Measurements from ENCODE around the gene HSCB.
"Not testable (repeated sequence)": the region's sequence is repeated elsewhere in the genome, so short reads cannot be mapped to it uniquely, and the experiment has no call there.

Gene HSCB, protein sequence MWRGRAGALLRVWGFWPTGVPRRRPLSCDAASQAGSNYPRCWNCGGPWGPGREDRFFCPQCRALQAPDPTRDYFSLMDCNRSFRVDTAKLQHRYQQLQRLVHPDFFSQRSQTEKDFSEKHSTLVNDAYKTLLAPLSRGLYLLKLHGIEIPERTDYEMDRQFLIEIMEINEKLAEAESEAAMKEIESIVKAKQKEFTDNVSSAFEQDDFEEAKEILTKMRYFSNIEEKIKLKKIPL

DNA sequence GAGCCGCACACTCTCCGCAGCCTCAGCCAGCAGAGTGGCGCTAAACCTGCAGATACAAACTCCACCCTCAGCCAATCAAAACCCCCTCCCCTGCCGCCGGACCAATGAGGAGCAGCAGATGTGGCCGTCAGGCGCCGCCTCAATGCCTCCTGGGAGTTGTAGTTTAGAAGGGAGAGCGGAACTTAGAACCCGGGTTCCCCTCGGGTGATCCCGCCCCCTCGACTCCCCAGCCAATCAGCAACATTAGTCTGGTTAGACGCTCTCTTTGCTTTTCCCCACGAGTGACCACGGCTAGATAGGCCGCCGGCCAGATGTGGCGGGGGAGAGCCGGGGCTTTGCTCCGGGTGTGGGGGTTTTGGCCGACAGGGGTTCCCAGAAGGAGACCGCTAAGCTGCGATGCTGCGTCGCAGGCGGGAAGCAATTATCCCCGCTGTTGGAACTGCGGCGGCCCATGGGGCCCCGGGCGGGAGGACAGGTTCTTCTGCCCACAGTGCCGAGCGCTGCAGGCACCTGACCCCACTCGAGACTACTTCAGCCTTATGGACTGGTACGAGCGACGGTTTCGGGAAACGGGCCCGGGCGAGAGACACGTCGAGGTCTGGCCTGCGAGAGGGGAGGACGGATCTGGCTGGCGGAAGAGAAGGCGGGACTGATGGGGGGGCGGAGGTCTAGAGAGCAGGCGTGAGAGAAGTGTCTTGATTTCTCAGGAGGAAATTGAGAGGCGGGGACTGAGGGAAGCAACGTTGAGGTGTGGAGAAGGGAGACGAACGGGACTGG is at the start of gene HSCB, which contains the start of gene CHEK2:
Gene HSCB (plus strand): TSS at position 255 of the 777 bp plus-strand sequence. CDS start 57 bp downstream, at position 312.
Gene CHEK2 (minus strand): TSS at position 36 of the 777 bp plus-strand sequence. CDS start 7,099 bp downstream, outside the sequence.
- peak; percentile 96 for DNase-seq

DNA sequence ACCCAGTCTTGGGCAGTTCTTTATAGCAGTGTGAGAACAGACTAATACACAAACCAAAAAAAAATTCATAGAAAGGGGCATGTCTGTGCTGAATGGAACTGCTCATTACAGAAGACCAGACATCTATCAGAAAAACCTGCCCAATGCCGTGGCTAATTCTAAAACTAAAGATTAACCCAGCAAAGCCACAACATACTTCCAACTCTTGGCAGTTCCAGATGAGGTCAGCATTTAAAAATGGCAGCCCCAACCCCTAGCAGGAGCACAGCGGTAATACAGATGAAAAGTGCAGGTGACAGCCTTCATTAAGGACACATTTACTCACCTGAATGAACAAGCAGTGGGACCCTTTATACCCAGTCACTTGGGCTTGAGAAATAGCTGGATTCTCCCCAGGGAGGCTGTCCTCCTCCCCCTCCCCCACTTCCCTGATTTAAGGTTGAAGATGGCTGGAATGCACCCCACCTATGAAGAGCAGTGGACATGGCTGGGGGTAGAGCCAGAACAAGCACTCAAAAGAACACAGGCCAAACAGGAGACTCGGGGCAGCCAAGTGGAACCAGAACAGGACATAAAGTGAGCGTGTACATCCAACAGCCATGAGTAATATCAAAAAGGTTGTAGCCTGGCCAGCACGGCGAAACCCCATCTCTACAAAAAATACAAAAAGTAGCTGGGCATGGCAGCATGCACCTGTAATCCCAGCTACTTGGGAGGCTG is 48.6 kb upstream of the HSCB start:
- DNase-seq, result not testable (repeated sequence)

DNA sequence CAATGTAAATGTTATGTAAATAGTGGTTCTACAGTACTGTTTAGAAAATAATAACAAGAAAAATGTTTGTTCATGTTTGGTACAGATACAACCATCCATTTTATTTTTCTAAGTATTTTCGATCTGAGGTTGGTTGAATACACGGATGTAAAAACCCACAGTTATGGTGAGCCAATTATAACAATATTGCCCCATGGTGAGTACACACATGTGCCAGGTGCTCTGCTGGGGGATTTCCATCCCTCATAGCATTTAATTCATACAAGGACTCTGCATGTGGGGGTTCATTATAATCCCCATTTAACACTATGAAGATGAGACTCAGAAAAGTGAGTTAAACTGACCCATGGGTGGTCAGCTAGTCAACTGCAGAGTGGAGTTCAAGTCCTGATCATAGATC is 38.9 kb upstream of the HSCB start:
- DNase-seq, result no peak

DNA sequence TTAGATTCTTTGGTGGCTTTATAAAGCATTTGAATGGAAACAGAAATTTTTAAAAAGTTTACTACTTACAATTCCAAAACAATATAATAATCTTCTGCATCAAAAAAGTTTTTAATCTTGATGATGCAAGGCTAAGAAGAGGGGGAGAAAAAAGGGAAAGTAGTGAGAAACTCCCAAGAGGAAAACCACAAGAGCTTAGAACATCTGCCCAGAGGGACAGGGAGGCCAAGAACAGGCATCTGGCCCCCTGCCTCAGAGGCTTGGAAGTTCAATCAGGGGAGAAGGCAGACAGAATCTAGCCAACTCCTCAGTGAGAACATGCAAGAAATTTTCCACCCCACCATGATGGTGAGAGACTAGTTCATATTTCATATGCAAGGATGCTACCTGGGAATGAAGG is 38.4 kb upstream of the HSCB start:
- no peak for DNase-seq

DNA sequence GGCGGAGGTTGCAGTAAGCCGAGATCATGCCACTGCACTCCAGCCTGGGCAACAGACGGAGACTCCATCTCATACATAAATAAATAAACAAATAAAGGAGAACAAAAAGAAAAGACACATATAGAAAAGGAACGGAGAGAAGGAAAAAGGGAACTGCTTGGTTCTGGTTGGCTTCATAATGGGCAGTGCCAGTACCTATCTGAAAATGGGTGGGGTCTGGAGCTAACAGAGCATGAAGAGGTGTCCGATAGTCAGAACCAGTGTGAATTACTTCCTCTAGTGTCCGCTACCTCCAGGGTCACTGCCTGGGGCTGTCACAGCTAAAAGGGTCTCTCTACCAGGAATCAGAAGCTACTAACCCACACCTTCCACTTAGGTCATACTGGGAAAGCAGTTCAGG is 35.0 kb upstream of the HSCB start:
- DNase-seq, result no peak

DNA sequence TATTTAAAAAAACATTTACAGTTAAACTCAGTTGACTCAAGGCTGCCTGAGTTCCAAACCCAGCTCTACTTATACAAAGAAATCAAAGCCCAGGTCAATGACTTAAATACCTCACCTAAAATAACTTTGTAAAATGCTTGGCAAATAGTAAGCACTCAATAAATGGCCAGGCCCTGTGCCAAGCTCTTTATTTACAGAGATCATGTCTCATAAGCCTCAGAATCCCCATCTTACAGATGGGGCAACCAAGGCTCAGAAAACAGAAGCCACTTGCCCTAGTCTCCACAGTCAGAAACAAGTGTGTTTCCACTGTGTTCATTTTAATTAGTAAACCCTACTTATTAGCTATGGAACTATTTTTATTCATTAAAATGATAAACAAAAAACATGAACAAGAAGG is 31.7 kb upstream of the HSCB start:
- DNase-seq, result no peak

DNA sequence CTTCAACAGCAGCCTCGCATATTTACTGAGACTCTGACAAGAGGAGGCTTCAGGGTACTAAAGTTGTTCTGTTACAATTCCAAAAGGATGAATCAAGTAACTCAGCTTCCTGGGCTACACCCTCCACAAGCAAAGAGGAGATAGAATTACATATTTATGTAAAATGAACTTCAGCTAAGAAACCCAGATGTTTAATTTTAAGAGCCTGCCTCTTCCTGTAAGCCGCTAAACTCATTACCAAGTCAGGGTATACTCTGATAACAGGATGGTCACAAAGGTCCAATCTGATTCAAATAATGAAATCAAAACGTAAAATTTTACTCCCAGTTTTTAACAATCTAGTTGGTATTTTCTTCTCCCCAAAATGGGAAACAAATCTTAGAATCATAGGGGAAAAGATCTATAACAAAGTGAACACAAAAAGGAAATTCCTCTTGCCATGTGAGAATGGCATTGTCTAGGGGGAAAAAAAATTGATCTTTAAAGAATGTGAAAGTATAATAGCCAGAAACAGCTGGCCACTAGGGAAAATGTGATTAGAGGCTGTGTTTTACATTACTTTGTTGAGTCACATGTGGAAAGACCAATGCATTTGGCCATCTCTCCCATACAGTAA is 31.2 kb upstream of the HSCB start:
- no peak for DNase-seq

DNA sequence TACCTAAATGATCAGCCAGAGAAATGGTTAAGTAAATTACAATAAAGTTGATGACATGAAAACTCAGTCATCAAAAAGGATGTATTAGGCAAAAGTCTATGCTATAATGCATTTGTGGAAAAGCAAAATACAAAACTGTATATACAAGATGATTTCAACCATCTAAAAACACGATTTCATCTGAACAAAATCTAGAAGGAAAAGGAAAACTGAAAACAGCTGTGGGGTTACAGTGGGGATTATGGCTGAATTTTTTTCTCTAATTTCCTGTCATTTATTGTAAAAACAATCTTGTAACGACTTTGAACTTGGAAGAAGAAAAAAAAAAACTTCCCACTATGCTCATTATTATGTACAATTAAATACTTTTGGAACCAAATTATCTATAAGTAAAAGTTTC is 30.5 kb upstream of the HSCB start:
- DNase-seq, result no peak

DNA sequence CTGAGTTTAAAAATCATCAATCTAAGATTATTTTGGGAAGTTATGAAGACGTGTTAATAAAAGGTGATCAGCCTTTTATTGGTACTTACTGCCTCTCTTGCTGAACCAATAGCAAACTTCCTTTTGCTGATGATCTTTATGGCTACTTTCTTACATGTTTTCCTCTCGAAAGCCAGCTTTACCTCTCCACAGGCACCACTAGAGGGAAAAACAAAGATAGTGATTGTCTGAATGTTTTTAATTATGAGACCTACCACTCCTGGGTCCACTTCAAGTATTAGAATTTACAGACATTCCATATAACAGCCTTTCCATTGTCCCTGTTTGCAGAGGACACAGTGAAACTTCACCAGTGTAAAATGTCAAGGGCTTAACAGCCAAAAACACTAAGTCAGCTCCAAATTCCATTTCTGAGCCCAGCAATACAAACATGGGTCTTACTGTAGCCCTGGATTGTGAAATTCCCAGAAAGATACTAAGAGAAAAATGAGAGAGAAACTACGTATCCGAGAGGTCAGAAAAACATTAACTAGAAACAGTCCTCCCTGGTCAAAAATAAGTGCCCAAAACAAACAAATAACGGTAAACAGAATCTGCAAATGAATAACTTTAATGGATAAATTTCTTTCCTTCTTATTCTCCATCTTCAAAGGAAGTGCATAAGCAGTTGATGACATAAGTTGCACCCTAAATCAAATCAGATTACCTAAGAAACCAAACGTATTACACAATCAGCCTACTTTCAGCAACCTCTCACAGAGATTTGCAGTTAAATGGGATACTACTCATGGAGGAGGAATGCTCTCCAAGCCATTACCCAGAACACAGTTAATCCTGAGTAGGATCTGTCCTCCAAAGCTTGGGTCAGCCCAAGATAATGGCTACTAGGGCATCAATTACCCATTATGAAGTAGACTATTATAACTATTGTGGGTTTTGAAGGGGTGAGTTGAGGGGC is 29.7 kb upstream of the HSCB start:
- no peak for DNase-seq

DNA sequence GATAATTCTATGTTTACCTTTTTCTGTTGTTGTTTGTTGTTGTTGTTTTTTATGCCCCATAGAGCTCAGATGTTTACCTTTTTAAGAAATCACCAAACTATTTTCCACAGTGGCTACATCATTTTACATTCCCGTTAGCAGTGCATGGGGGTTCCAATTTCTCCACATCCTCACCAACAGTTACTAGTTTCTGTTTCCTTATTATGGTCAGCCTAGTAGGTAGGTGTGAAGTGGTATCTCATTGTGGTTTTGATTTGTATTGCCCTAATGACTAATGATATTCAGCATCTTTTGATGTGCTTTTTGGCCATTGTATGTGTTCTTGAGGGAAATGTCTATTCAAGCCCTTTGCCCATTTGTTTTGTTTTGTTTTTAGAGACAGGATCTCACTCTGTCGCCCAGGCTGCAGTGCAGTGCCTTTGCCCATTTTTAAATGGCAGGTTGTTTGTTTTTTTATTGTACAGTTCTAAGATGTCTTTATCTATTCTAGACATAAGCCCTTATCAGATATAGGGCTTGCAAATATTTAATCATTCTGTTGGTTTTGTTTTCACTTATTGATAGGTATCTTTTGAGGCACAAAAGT is 27.7 kb upstream of the HSCB start:
- DNase-seq, result no peak

DNA sequence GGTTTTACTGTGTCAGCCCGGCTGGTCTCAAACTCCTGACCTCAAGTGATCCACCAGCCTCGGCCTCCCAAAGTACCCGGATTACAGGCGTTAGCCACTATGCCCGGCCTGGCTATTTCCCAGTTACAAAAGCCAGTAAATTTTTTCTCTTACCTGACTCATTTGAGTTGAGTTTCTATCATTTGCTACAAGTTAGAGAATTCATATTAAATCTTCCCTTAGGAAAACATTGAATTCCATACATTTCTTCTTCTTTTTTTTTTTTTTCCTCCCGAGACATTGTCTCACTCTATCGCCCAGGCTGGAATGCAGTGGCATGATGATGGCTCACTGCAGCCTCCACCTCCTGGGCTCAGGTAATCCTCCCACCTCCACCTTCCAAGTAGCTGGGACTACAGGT is 26.2 kb upstream of the HSCB start:
- DNase-seq, result no peak

DNA sequence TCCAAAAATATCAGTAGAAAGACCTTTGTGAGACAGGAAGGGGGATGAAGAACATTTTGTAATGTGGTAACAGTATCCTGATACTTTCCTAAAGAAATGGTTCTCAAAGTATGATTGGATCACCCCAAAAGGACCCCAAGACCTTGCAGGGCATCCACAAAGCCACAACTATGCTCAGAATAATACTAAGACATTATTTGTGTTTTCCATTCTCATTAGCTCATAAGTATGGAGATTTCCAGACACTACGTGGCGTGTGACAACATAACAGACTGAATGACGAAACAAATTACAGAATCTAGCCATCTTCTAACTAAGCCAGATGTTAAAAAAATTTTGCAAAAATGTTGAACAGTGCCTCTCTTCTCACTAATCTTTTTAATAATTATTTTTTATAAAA is 25.2 kb upstream of the HSCB start:
- no peak for DNase-seq

DNA sequence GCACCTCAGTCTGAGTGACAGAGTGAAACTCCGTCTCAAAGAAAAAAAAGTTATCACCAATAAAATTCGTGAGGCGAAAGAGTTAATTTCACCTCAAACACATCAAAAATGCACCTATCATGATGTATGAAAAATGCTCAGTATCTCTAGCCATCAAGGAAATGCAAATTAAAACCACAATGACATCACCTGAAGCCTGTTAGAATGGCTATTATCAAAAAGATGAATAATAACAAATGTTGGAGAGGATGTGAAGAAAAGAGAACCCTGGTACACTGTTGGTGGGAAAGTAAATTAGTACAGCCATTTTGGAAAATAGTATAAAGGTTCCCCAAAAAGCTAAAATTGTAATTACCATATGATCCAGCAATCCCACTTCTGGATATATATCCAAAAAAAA is 23.8 kb upstream of the HSCB start:
- DNase-seq, result no peak

DNA sequence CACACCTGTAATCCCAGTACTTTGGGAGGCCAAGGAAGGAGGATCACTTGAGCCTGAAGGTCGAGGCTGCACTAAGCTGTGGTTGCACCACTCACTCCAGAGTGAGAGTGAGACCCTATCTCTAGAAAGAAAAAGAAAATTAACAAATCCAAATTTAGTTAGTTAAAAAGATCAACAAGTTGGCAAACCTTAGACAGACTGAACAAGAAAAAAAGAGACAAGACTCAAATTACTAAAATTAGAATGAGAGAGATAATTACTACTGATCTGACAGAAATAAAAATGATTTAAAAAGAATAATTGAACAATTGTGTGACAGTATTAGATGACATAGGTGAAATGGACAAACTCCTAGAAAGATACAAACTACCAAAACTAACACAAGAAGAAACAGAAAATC is 13.8 kb upstream of the HSCB start:
- no peak for DNase-seq

DNA sequence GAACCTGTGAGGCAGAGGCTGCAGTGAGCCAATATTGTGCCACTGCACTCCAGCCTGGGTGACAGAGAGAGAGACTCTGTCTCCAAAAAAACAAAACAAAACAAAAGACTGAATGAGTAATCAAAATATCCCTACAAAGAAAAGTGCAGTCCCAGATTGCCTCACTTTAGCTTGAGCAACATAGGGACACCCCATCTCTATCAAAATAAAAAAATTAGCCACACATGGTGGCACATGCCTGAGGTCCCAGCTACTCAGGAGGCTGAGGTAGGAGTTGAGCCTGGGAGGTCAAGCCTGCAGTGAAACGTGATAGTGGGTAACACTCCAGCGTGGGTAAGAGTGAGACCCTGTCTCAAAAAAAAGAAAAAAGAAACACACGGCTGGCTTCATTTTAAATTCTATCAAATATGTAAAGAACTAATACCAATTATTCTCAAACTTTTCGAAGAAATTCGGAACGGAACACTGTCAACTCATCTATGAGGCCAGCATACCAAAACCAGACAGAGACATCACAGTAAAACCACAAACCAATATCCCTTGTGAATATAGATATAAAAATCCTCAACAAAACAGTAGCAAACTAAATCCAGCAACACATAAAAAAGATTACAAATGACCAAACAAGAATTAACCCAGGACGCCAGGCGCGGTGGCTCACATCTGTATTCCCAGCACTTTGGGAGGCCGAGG is 13.1 kb upstream of the HSCB start:
- DNase-seq, result no peak

DNA sequence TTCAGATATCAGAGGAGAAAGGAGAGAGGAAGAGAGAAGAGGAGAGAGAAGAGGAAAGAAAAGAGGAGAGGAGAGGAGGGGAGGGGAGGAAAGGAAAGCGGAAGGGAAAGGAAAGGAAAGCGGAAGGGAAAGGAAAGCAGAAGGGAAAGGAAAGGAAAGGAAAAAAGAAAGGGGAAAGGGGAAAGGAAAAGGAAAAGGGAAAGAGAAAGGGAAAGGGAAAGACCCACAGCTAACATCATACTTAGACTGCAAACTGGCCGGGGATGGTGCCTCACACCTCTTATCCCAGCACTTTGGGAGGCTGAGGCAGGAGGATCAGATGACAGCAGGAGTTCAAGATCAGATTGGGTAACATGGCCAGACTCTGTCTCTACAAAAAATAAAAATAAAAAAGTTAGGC is 11.7 kb upstream of the HSCB start:
- DNase-seq, result no peak

DNA sequence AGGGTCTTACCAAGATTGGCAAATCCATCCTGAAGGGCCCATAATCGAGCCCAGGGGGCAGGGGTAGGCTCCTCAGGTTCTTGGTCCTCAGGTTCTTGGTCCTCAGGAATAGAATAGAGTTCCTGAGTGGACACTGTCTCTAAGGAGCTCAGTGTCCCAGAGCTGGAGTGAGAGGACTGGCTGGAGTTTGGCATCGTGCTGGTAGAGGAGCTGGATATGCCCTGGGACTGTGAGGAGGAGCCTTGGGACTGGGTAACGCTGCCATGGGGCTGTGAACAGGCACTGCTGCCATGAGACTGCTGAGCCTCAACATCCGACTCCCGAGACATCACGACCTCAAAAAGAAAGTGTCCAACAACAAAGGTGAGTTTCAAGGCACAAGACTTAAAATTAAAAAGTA is 7.4 kb upstream of the HSCB start:
- no peak for DNase-seq

DNA sequence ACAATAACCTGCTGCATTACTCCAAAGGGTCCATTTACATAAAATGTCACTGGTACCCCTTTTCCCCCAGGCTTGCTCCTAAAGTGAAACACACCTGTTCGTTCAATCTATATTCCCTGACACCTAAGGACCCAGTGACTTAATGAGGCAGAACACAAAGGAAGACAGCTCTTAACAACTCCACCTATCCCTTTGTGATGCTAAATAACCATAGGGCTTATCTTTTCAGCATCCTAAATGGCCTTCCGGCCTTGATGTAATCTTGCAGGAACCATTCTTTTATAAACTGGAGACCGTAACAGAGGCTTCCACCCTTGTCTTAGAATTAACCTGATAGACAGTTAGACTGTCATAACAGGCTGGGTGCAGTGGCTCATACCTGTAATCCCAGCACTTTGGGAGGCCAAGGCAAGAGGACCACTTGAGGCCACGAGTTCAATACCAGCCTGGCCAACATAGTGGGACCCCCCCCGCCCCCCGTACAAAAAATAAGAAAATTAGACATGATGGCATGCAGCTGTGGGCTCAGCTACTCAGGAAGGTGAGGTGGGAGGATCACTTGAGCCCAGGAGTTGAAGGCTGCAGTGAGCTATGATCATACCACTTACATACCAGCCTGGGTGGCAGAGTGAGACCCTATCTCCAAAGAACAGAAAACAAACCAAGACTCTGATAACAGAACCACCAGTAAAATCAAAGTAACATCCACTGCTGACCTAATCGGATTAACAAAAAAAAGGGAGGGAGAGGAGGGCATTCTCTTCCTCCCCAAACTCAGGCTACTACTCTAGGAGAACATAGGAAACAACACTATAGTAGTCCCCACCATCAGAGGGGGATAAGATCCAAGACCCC is 5.3 kb upstream of the HSCB start:
- peak; percentile 50 for DNase-seq

DNA sequence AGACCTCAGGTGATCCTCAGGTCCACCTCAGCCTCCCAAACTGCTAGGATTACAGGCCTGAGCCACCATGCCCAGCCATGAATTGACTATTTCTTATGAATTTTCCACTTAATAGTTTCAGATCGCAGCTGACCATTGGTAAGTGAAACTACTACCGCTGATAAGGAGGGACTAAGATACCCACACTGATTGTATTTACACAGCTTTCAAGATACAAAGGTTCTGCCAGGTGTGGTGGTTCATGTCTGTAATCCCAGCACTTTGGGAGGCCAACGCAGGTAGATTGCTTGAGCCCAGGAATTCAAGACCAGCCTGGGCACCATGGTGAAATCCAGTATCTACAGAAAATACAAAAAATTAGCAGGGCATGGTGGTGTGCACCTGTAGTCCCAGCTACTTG is 4.1 kb upstream of the HSCB start:
- no peak for DNase-seq

DNA sequence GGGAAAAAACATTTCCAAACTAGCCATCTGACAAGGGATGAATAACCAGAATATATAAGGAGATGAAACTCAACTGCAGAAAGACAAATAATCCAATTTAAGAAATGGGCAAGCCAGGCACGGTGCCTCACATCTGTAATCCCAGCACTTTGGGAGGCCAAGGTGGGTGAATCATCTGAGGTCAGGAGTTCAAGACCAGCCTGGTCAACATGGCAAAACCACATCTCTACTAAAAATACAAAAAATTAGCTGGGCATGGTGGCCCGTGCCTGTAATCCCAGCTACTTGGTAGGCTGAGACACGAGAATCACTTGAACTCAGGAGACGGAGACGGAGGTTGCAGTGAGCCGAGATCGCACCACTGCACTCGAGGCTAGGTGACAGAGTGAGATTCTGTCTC is 3.0 kb upstream of the HSCB start:
- not testable (repeated sequence) for DNase-seq
